GM19372 (cell line): ENCODE results near the gene CACNA1C.

Experiments
- ATAC-seq: cut with Tn5 transposase; IDR thresholded peaks from one replicate; pipeline ENCODE4 v1.9.1; 2021; ENCODE audit warnings: mild to moderate bottlenecking, low read depth, moderate library complexity; ENCODE audit not compliant: unreplicated experiment

The CACNA1C gene

DNA sequence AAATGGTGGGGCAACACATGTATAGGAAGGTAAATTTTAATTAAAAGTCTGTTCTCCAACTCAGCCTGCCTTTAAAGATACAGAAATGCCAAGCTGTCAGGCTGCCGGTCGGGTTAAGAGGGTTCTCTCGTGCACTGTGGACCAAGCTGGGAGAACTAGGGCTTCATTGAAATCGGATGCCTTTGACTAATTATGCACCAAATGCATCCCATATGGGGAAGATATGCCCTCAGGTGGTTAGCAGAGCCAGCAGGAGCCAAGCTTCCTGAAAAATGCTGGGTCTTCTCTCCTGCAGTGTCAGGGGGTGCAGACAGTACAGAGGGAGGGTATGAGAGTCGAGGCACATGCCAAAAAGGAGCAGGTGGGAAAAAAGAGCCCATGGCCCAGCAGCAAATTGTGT, 236.1 kb downstream of the CACNA1C start:
- no peak for ATAC-seq

GRCh38 chr12:2289525-2289924, 236.7 kb downstream of the CACNA1C start:
- ATAC-seq = no peak

DNA sequence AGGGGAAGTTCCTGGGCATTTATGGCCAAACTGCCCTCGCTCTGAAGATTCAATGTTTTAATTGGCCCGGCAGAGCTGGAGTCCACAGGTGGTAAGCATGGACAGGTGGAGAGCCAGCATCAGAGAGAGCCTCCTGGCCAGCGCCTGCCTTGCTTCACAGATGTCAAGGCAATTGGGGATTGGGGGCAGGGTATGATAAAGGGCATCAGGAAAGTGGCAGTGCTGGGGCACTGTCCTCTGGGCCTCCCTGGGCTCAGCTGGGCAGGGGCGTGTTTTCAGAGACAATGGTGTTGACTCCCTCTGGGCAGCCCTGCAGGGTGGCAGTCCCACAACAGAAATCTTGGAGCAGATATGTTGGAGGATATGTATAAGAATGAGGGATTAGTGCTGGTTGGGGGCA, 237.3 kb downstream of the CACNA1C start:
- no peak for ATAC-seq

DNA sequence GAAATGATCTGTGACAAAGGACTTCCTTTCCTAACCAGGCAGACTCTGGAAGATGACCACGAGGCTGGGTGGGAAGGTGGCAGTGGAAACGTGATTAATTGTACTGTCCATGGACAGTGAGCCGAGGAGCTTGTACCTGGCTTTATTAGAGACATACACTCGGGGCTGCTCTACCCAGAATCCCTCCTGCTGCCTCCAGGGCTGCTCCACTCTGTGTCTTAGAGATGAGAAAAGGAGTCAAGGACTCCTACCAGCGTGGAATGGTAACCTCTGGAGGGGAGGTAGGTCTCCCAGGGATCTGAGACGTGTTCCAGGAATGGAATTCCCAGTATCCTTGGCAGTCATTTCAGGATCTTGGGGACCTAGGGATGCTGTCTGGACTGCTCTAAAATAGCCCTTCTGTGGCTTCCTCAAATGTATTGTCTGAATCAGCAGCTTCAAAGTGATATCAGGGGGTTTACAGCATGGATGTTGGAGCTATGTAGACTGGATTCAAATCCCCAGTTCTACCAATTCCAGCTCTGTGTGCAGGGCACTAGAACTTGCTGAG, 237.8 kb downstream of the CACNA1C start:
- no peak for ATAC-seq

- no peak for ATAC-seq
Observed at GRCh38 chr12:2291182-2291832, 238.5 kb downstream of the CACNA1C start.

- no peak for ATAC-seq
Observed at GRCh38 chr12:2291947-2292346, 239.2 kb downstream of the CACNA1C start.

- ATAC-seq = no peak
Observed at GRCh38 chr12:2292560-2292959, 239.8 kb downstream of the CACNA1C start.

- ATAC-seq = no peak
Observed at GRCh38 chr12:2294651-2295475, 242.1 kb downstream of the CACNA1C start.

GRCh38 chr12:2295941-2296461, 243.2 kb downstream of the CACNA1C start:
- ATAC-seq = no peak

DNA sequence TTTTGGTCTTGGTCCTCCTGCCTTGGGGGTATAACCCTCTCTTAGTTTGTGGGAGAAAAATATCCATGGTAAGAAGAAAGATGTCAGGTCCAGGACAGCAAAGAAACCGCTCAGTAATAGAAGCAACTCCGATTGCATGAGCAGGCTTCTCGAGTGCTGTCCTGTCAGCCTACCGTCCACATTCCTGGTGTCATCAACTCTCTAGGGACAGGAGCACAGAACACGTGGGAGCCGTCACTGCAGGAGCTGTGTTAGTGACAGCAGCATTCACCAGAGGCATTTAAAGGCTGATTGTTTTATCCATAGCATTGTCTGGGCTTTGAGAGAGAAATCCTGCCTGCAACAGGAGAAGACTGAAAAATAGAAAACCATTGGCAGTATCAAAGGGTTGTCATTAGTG, 244.2 kb downstream of the CACNA1C start:
- ATAC-seq = no peak

DNA sequence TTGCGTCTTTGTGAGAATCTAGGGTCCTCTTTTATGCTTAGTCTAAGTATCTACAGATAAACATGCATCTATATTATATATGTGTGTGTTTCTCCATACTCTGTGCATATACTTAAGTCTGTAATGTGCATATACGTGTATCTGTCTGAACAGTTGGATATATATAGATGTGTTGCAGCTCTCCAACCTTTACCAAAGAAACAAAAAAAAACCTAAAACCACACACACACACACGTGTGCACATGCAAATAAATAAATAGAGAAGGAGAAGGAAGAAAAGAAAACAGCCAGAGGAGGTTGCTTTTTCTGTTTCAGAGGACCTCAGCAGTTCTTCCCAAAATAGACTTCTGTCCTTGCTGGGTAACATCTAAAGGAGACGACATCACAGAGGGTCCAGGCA, 244.9 kb downstream of the CACNA1C start:
- ATAC-seq = no peak

DNA sequence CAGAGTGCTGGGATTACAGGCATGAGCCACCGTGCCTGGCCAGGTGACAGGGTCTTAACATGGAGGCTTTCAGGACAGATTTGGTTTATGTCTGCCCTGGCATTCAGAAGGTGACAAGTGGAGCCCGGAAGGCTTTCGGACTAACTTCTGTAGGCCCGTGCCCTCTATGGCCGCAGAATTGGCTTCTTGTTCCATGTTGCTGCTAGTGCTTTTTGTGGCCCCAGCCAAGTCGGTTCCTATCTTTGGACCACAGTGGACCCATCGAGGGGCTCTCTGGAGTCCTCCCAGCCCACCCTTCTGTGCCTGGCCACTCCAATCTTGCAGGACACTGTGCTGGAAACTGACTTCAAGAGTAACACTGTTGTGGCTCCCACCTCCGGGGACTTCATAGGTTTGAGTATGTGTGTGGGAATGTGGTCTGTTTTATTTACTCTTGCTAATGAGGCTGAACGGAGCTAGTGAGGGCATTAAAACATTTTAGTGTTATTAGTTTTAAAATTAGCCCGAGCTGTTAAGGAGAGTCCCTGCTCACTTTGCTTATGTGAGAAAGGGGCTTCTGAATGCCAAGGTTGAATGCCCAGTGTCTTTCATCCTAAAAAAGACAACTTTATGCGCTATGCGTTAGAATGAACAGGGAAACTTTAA, 245.9 kb downstream of the CACNA1C start:
- no peak for ATAC-seq

DNA sequence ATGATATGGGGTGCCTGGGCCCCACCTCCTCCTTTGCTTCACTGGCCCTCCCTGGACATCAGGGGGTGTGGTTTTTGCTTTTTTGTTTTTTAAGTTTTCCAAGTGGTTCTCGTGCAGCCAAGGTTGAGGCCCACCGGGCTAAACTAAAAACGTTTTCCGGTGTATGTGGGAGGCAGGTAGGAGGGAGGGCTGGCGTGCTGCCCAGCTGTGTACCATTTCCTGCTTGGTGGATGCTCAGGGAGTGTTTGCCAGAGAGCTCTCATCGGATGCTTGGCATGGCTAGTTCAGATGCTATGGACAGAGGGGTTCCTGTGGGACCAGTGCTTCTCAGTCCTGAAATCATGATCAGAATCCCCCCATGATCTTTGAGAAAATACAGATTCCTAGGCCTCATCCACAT, 246.4 kb downstream of the CACNA1C start:
- no peak for ATAC-seq

GRCh38 chr12:2300168-2300567, 247.4 kb downstream of the CACNA1C start:
- ATAC-seq = no peak

GRCh38 chr12:2300886-2301285, 248.1 kb downstream of the CACNA1C start:
- no peak for ATAC-seq

DNA sequence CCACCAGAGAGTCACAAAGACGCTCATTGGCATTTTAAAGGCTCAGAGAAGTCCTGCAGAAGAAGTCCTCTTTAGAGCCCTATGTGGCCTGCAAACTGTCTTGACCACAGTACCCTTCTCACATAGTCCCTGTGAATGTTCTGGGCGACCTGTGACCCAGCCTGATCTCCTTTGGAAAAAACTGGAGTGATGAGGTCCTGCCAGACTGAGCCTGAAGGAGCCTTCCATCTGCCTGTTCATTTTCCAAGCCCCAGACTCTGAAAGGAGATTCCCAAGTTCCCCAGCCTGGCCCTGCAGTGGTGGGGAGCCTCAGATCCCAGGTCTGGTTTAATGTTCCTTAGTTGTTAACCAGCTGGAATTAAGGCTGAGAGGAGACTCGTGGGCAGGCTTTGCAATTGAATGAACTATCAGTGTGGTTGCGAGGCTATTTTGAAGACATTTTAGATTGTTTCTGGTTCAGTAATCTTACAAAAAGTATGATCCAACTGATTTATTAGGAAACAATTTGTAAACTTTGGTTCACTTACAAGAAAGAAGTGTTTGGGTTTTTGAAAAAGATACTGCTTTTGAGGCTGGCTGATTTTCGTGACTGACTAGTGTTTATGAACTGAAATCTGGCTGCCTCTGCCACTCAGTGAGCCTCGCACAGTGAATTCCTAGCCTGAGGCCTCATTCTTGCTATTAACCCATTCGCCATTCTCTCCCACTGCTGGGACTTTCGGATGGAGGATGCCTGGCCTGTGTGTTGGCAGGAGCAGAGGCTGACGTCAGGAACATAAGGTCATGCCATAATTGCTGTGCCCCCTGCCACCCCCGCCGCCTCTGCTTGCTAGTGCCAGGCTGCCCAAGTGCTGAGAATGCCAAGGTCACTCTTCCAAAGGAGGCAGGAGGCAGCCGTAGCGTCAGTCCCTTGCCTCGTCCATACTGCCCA, 249.0 kb downstream of the CACNA1C start:
- no peak for ATAC-seq

- ATAC-seq = no peak
Observed at GRCh38 chr12:2302711-2303580, 250.2 kb downstream of the CACNA1C start.

GRCh38 chr12:2304223-2304622, 251.4 kb downstream of the CACNA1C start:
- ATAC-seq = no peak

GRCh38 chr12:2306012-2306411, 253.2 kb downstream of the CACNA1C start:
- ATAC-seq = no peak
